Measurements from ENCODE around the gene NOXA1.
A peak's percentile ranks its signal among the peaks of the same experiment; 100 is the strongest.

The NOXA1 gene

GRCh38 chr9:137455359-137455991 lies 32.3 kb downstream of the NOXA1 start:
- DNase-seq: no peak

- no peak for DNase-seq
Observed at GRCh38 chr9:137456061-137456863, 33.1 kb downstream of the NOXA1 start.

DNA sequence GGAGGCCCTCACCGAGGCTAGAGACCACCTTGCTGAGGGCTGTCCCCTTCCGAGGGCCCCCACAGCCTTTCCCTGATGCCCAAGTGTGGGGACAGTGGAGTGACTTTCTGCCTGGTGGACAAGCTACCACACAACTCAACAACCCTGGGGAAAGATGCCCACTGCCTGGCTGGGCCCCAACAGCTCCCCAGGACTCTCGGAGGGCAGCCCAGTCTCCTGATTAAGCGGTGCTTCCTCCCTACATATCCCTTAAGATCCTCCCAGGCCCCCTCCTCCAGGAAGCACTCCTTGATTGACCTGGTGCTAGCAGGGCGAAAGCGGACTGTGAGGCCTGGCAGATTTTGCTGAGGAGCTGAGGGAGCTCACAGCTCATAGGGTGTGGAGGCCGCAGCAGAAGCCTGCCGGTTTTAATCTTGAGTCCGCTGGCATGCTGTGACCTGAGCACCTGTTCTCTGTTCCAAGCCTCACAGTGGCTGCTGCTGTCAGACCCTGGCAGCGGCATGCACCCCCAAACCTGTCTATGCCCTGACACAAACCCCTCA lies 33.7 kb downstream of the NOXA1 start:
- no peak for DNase-seq

GRCh38 chr9:137457406-137458193 lies 34.4 kb downstream of the NOXA1 start:
- DNase-seq: no peak

GRCh38 chr9:137458194-137459151 lies 35.3 kb downstream of the NOXA1 start:
- peak; percentile 25 for DNase-seq

DNA sequence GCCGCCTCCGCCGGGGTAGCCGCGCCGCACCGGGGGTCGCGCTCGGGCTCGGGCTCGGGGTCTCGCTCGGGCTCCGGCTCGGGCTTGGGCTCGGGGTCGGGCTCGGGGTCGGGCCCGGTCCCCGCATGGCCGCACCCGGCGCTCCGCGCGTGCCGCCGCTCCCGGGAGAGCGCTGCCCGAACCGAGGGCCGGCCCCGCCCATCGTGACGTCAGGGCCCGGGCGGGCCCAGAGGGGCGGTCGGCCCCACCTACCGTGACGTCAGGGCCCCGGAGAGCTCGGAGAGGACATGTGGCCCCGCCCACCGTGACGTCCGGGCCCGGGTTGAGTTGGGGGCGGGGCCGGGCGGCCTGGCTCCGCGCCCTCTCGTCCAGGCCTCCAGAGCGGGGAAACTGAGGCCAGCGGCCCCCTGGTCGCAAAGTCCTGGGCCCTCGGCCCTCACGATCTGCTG lies 36.0 kb downstream of the NOXA1 start, which contains the start of gene NSMF:
Gene NSMF (minus strand): TSS at position 183 of the 449 bp plus-strand sequence. CDS start 232 bp downstream, outside the sequence.
- peak; percentile 94 for DNase-seq

- no peak for DNase-seq
Observed at GRCh38 chr9:137459601-137460362, 36.6 kb downstream of the NOXA1 start.

- DNase-seq: no peak
Observed at GRCh38 chr9:137460363-137461315, 37.4 kb downstream of the NOXA1 start.

GRCh38 chr9:137461316-137461662 lies 38.1 kb downstream of the NOXA1 start:
- no peak for DNase-seq

DNA sequence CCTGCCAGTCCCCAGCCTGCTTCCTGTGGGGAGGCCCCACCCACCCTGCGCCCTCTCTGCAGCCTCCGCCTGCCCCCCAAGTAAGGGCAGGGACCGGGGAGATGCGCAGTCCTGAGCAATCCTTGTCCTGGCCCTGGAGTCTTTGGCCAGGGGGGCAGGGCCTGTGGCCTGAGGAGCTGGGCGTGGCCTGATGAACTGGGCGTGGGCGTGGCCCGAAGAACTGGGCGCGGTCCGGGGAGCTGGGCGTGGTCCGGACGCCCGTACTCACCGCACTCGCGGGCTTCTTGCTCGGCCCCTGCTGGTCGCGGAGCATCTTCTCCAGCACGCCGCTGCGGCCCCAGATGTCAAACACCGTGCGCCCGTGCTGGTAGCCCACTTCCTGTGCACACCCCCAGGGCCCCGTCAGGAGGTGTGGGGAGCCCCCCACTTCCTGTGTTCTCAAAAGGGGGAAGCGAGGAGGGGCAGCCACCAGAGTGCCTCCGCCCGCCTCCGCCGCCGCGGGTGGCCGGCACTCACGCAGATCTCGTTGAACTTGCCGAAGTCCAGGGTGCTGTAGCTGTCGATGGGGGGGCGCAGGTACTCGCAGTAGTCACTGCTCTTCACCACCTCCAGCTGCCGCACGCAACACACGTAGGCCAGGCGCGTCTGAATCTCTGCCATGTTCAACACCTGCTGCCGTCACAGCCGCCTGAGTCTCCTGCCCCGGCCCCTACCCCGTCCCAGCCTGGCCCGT lies 38.6 kb downstream of the NOXA1 start:
- peak; percentile 90 for DNase-seq

DNA sequence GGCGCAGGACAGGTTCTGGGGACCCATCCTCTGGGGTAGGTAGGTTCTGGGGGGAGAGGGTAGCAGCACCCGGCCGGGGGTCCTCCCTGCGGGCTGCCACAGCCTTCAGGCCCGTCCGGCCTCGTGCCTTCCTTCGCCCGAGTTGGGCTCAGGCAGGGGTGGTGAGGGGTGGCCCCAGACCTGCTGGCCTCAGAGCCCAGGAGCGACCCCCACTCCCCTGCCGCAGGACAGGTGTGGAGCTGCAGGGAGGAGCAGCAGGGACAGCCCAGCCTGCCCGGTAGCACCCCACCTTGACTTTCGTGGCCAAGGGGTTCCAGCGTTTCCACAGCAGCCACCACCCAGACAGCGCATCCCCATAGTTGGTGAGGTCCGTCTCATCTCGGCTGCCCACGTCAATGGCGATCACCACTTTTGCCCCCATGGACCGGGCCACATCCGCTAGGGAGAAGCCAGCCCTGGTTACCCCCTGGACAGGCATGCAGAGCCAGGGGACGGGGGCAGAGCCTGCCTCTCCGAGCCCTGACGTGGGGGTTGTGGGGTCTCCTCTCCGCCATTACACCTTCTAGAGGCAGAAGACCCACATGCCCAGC lies 39.3 kb downstream of the NOXA1 start:
- DNase-seq: no peak

DNA sequence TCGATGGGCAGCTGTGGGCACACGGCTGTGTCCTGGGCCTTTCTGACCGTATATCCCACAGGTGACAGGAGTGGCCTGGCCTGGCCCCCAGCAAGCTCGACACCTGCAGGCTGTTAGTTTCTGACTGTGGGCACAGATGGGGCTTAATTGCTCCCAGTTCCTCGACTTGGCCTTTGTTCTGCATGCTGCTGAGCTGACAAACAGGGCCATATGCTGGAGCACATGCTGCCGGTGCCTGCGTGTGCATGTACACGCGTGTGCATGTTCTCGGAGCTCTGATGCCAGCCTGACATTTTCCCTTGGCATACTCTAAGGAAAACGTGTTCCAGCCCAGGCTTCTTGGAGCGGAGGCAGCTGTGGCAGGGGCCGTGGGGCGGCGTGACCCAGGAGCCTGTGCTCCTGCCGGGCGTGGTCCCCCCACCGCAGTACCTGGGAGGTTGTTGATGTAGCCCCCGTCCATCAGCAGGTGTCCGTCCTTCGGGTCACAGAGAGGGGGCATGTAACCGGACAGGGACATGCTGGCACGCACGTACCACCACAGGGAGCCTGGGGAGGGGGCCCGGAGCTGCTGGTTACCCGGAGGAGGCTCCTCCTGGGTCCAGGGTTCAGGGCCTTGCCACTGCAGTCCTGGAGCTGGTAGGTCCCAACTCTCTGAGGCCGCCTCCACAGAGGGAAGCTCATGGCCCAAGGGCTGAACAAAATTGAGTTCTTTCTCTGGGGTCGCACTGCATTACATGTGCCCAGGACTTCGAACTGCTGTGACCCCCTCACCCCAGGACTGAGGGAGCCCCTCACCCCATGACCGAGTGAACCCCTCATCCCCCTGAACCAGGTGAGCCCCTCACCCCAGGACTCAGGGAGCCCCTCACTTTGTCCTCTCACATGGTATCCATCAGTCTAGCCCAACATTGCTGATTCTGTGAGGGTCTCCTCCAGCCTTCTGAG lies 40.1 kb downstream of the NOXA1 start:
- DNase-seq: no peak

- no peak for DNase-seq
Observed at GRCh38 chr9:137463931-137464290, 40.7 kb downstream of the NOXA1 start.

DNA sequence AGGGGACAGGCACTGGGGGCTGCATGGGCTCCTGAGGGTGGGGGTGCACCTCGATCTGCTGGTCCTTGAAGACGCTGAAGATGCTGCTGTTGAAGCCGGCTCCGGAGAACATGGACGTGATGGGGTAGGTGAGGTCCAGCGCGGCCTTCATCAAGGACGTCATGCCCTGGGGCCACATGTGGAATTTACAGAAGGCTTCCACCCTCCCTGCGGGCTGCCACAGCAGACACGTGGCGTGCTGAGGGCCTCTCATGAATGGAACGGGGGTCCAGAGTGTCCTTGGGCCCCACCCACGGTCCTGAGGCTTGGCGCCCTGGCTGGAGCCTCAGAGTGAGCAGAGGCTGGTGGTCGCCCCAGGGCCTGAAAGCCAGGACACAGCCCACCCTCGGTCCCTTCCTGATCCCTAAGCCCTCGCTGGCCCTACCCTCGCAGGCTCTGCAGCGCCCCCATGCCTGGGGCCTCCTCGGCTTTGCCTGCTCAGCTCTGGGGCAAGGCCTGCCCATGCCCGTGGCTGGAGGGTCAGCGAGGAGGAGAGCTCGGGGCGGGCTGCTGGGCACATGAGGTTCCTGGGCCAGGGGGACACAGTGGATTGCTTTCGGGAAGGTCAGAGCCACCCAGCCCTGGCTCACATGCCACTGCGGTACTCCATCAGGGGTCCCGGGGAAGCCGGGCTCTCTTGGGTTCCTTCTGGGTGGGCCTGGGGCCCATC lies 41.3 kb downstream of the NOXA1 start:
- no peak for DNase-seq

DNA sequence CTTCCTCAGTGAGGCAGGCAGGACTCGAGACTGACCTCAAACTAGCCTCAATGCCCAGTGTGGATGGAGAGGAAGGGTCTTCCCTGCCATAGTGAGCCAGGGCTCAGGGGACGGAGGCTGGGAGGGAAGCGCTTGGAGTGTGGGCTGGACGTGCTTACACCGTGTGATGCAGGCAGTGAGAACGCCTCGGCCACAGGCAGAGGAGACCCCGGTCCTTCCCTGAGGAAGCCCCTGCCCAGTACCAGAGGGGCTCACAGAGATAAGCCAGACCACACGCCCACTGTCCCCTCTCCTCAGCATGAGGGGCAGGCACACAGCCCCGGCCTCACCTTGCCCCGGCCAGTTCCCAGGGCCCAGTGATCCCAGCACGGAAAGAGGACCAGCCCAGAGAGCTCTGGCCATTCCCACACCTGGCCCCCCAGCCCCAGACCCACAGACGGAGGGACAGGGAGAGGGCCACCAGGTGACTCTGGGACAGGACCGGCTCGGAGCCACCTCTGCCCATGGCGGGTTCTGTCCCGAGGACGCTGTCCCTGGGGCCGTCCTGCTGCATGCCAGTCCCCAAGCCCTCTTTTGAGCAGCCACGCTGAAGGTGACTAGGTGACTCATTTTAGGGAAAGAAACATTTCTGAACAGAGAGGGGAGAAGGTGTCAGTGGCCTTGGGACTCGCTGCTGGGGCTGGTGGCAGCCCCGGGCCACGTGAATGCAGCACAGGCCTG lies 42.0 kb downstream of the NOXA1 start:
- no peak for DNase-seq

DNA sequence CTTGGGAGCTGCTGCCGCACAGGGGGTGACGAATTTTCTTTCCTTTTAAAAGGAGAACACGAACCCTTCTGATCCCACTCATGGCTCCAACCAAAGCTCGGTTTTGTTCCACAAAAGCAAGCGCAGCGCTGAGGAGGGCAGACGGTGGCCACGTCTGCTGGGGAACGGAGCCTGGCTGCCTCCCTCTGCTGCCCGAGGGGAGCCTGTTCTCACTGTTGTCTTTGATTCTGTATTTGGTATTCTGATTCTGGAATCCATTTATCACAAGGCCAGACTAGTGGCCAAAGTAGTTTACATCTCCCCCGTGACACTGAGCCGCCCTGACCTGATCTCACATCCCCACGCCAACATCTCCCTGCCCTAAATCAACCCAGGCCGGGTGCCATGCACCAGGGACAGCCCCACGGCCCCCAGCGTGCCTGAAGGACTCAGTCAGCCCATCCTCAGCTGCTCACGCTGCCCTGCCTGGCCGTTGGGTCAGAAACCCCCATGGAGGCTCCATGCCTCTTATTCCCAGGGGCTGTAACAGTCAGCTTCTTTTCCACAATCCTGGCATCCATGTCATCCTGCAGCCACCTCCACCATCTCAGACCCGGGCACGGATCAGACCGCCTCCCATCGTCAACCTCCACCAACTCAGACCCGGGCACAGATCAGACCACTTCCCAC lies 42.7 kb downstream of the NOXA1 start:
- DNase-seq: no peak

Measured in CD4-positive, alpha-beta T cell treated with Interleukin-10 for 1 hour (primary cell).